Muscle layer of colon (tissue), 2 donors: ENCODE measurements around the gene ZNF132.
A peak's percentile ranks its signal among the peaks of the same experiment; 100 is the strongest.
"Not testable (repeated sequence)": the region's sequence is repeated elsewhere in the genome, so short reads cannot be mapped to it uniquely, and the experiment has no call there.

Experiments
- H3K27ac ChIP-seq: one replicate; pipeline ENCODE4 v1.7.0; 2013; ENCODE audit warnings: low read depth, mild to moderate bottlenecking, low read length, moderate library complexity
- H3K27me3 ChIP-seq, 2 donors: one replicate each; pipeline ENCODE4 v1.7.0; 2013; ENCODE audit warnings: low read length in 2 of 2, mild to moderate bottlenecking in 2 of 2; ENCODE audit not compliant: insufficient read depth in 2 of 2, control insufficient read depth in 1 of 2
- H3K36me3 ChIP-seq: one replicate; pipeline ENCODE4 v1.7.0; 2013; ENCODE audit warnings: mild to moderate bottlenecking, low read length; ENCODE audit not compliant: insufficient read depth
- H3K4me1 ChIP-seq: one replicate; pipeline ENCODE4 v1.7.0; 2013; ENCODE audit warnings: mild to moderate bottlenecking, low read length; ENCODE audit not compliant: insufficient read depth
- H3K4me3 ChIP-seq, 2 donors: one replicate each; pipeline ENCODE4 v1.7.0; 2013; ENCODE audit warnings: low read length in 2 of 2, low read depth in 1 of 2, mild to moderate bottlenecking in 1 of 2, moderate library complexity in 1 of 2
- H3K9ac ChIP-seq: one replicate; pipeline ENCODE4 v1.7.0; 2013; ENCODE audit warnings: low read length
- H3K9me3 ChIP-seq: one replicate; pipeline ENCODE4 v1.7.0; 2013; ENCODE audit warnings: mild to moderate bottlenecking, low read length
- donor health status: abdominal sarcoma.
- donor health status: Adenocarcinoma of cecum.

ZNF132 gene

GRCh38 chr19:58439576-58440554, at the start of gene ZNF132:
Gene ZNF132, minus strand, starts transcription at chr19:58440153. Its CDS starts 332 bp downstream, at chr19:58439821.
- H3K4me3 ChIP-seq = peak within 1 kb of the TSS; percentile 78 to 82
- H3K27me3 ChIP-seq = no peaks in the 10 kb centered on the region
- peaks cover 15% of the 10 kb centered on the region for H3K4me1 ChIP-seq
- H3K36me3 ChIP-seq = peaks cover 23% of the 10 kb centered on the region
- peak within 1 kb of the TSS; percentile 63 for H3K27ac ChIP-seq
- peaks cover 30% of the 10 kb centered on the region for H3K9me3 ChIP-seq
- H3K9ac ChIP-seq = peak within 1 kb of the TSS; percentile 5

GRCh38 chr19:58484349-58484748, 44.4 kb upstream of the ZNF132 start:
- H3K27me3 ChIP-seq, H3K4me1 ChIP-seq, H3K36me3 ChIP-seq, H3K9ac ChIP-seq, H3K27ac ChIP-seq, H3K4me3 ChIP-seq, H3K9me3 ChIP-seq: not testable (repeated sequence)

GRCh38 chr19:58483776-58484175, 43.8 kb upstream of the ZNF132 start:
- Histone ChIP-seq H3K27ac (no peak overlapping the region), H3K4me1 (no peaks in the 10 kb centered on the region), H3K27me3 (no peaks in the 10 kb centered on the region), H3K4me3 (no peak overlapping the region), H3K9me3 (no peaks in the 10 kb centered on the region), H3K36me3 (peaks cover 11% of the 10 kb centered on the region), H3K9ac (no peak overlapping the region)

- H3K4me1 ChIP-seq = peaks cover 2% of the 10 kb centered on the region
- H3K4me3 ChIP-seq = no peak overlapping the region
- H3K9me3 ChIP-seq = no peaks in the 10 kb centered on the region
- peaks cover 16% of the 10 kb centered on the region for H3K36me3 ChIP-seq
- H3K27ac ChIP-seq = no peak overlapping the region
- no peak overlapping the region for H3K9ac ChIP-seq
- H3K27me3 ChIP-seq = no peaks in the 10 kb centered on the region
Observed at GRCh38 chr19:58482372-58482771, 42.4 kb upstream of the ZNF132 start.

DNA sequence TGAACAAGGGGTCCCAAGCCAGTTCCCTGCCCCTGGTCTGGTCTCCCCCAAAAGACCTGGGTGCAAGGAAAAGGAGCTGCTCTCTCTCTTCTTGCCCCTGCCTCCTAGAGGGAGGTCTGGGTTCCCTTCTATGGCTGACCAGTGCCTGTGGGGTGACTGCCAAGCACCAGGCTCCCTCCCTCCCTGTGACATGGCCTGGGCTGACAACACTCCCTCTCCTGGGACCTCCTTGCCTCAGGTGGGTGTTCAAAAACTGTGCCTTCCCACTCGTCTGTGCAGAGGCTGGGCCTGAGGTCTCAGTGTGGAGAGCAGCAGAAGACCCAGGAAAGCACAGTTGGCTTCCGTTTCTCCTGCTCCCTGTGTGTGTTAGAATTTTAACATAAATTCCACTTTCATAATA, 40.9 kb upstream of the ZNF132 start:
- Histone ChIP-seq H3K4me3 (no peak overlapping the region), H3K4me1 (peaks cover 10% of the 10 kb centered on the region), H3K36me3 (peaks cover 16% of the 10 kb centered on the region), H3K27me3 (no peaks in the 10 kb centered on the region), H3K9ac (no peak overlapping the region), H3K27ac (no peak overlapping the region), H3K9me3 (no peaks in the 10 kb centered on the region)

GRCh38 chr19:58480481-58480830, 40.5 kb upstream of the ZNF132 start:
- Histone ChIP-seq H3K9ac (no peak overlapping the region), H3K4me1 (peaks cover 11% of the 10 kb centered on the region), H3K4me3 (no peak overlapping the region), H3K27ac (no peak overlapping the region), H3K9me3 (no peaks in the 10 kb centered on the region), H3K27me3 (no peaks in the 10 kb centered on the region), H3K36me3 (peaks cover 16% of the 10 kb centered on the region)

GRCh38 chr19:58479736-58480480, 40.0 kb upstream of the ZNF132 start:
- Histone ChIP-seq H3K27ac (no peak overlapping the region), H3K27me3 (no peaks in the 10 kb centered on the region), H3K36me3 (peaks cover 16% of the 10 kb centered on the region), H3K9ac (no peak overlapping the region), H3K4me1 (peaks cover 16% of the 10 kb centered on the region), H3K4me3 (no peak overlapping the region), H3K9me3 (no peaks in the 10 kb centered on the region)

GRCh38 chr19:58479303-58479702, 39.4 kb upstream of the ZNF132 start:
- H3K9ac ChIP-seq = no peak overlapping the region
- no peak overlapping the region for H3K27ac ChIP-seq
- H3K27me3 ChIP-seq = no peaks in the 10 kb centered on the region
- H3K9me3 ChIP-seq = no peaks in the 10 kb centered on the region
- H3K4me1 ChIP-seq = peaks cover 18% of the 10 kb centered on the region
- H3K36me3 ChIP-seq = peaks cover 16% of the 10 kb centered on the region
- H3K4me3 ChIP-seq = no peak overlapping the region

GRCh38 chr19:58477871-58478270, 37.9 kb upstream of the ZNF132 start:
- Histone ChIP-seq H3K4me1 (peaks cover 18% of the 10 kb centered on the region), H3K36me3 (peaks cover 20% of the 10 kb centered on the region), H3K9me3 (no peaks in the 10 kb centered on the region), H3K4me3 (no peak overlapping the region), H3K27ac (no peak overlapping the region), H3K27me3 (no peaks in the 10 kb centered on the region), H3K9ac (no peak overlapping the region)

DNA sequence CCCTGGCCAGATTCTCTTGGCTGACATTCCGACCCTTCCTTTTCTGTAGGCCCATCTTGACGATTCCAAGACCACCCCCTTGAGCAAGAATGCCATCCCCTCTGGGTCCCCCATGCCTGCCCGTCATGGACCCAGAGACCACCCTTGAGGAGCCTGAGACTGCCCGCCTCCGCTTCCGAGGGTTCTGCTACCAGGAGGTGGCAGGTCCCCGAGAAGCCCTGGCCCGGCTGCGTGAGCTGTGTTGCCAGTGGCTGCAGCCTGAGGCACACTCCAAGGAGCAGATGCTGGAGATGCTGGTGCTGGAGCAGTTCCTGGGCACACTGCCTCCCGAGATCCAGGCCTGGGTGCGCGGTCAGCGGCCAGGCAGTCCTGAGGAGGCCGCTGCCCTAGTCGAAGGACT, 37.2 kb upstream of the ZNF132 start:
- H3K9me3 ChIP-seq = no peaks in the 10 kb centered on the region
- H3K4me1 ChIP-seq = peaks cover 18% of the 10 kb centered on the region
- H3K4me3 ChIP-seq = peak overlapping the region in 1 of 2 donors; percentile 88
- H3K9ac ChIP-seq = peak overlapping the region; percentile 63
- peaks cover 27% of the 10 kb centered on the region for H3K36me3 ChIP-seq
- H3K27me3 ChIP-seq = no peaks in the 10 kb centered on the region
- peak overlapping the region; percentile 53 for H3K27ac ChIP-seq

- Histone ChIP-seq H3K9me3 (no peaks in the 10 kb centered on the region), H3K4me3 (peak overlapping the region; percentile 39 to 88), H3K9ac (peak overlapping the region; percentile 63), H3K27me3 (no peaks in the 10 kb centered on the region), H3K36me3 (peaks cover 32% of the 10 kb centered on the region), H3K27ac (peak overlapping the region; percentile 53), H3K4me1 (peaks cover 18% of the 10 kb centered on the region)
Observed at GRCh38 chr19:58476498-58477015, 36.6 kb upstream of the ZNF132 start.
